Measurements from ENCODE around the gene MISP3. TPM values are rescaled to one million over a fixed set of nuclear protein-coding genes. Genes with fewer than 3 reads are reported as not detected.

The MISP3 gene
- total RNA-seq, 1 donor from 2014 or later: 3.4 TPM

Other genes starting within 250 kb of the MISP3 start
- not detected for gene NANOS3, start 195.7 kb upstream of the MISP3 start, total RNA-seq
- 5.7 TPM for gene BRME1, start 166.7 kb upstream of the MISP3 start, total RNA-seq
- gene CC2D1A, start 166.6 kb upstream of the MISP3 start, total RNA-seq: 29.7 TPM
- 8.5 TPM for gene PODNL1, start 134.4 kb upstream of the MISP3 start, total RNA-seq
- 18.2 TPM for gene DCAF15, start 120.3 kb upstream of the MISP3 start, total RNA-seq
- 8.3 TPM for gene RFX1, start 66.5 kb upstream of the MISP3 start, total RNA-seq
- gene RLN3, start 44.6 kb upstream of the MISP3 start, total RNA-seq: not detected
- 1.2 TPM for gene IL27RA, start 41.0 kb upstream of the MISP3 start, total RNA-seq
- 0.08 TPM for gene PALM3, start 10.7 kb upstream of the MISP3 start, total RNA-seq
- gene C19orf67, start 13.0 kb downstream of the MISP3 start, total RNA-seq: 0.12 TPM
- 24.8 TPM for gene SAMD1, start 18.0 kb downstream of the MISP3 start, total RNA-seq
- 45.2 TPM for gene PRKACA, start 45.0 kb downstream of the MISP3 start, total RNA-seq
- gene ASF1B, start 63.8 kb downstream of the MISP3 start, total RNA-seq: 13.9 TPM
- 5.5 TPM for gene ADGRL1, start 133.4 kb downstream of the MISP3 start, total RNA-seq